ENCODE measurements around the gene PIGS.

The PIGS gene

GRCh38 chr17:28528327-28529012, 42.9 kb downstream of the PIGS start:
- no peak overlapping the region for H3K4me3 ChIP-seq (ENCODE audit: low read depth, low read length)
- no peak for DNase-seq (ENCODE audit: low read depth)
- no peak for TF ChIP-seq CTCF (conservative IDR thresholded peaks at IDR 0.05; ENCODE audit: low read depth, low read length)

- no peak for DNase-seq (ENCODE audit: low read depth)
- no peak for TF ChIP-seq CTCF (conservative IDR thresholded peaks at IDR 0.05; ENCODE audit: low read depth, low read length)
Observed at GRCh38 chr17:28527859-28528258, 43.5 kb downstream of the PIGS start.

GRCh38 chr17:28527181-28527681, 44.1 kb downstream of the PIGS start:
- no peak for DNase-seq (ENCODE audit: low read depth)
- TF ChIP-seq CTCF (conservative IDR thresholded peaks at IDR 0.05; ENCODE audit: low read depth, low read length), result no peak
- no peak overlapping the region for H3K4me3 ChIP-seq (ENCODE audit: low read depth, low read length)

More at GRCh38 chr17:28527859-28528258, 43.5 kb downstream of the PIGS start:
- no peak overlapping the region for H3K4me3 ChIP-seq (ENCODE audit: low read depth, low read length)

DNA sequence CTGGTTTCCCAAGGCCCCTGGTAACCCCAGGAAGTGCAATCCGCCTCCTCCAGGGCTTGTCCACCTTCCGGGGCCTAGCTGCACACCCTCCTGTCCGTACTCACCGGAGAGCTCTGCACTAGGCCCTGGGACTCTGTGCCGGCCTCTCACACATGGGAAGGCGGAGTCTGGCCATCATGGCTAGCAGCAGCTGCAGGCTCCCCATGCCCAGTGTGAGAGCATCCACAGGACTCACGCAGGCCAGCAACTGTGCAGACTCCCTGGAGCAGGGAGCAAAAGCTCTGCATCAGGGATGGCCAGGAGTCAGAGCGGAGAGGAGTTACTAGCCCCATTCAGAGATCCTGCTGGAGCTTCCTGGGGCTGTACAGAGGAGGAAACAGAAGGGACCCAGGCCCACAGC, 44.9 kb downstream of the PIGS start:
- H3K4me3 ChIP-seq (ENCODE audit: low read depth, low read length), result no peak overlapping the region
- DNase-seq (ENCODE audit: low read depth), result no peak
- no peak for TF ChIP-seq CTCF (conservative IDR thresholded peaks at IDR 0.05; ENCODE audit: low read depth, low read length)

GRCh38 chr17:28524476-28525424, 46.6 kb downstream of the PIGS start:
- H3K4me3 ChIP-seq (ENCODE audit: low read depth, low read length), result no peak overlapping the region
- TF ChIP-seq CTCF (conservative IDR thresholded peaks at IDR 0.05; ENCODE audit: low read depth, low read length), result no peak
- peak; percentile 72 for DNase-seq (ENCODE audit: low read depth)

- DNase-seq (ENCODE audit: low read depth), result no peak
- no peak overlapping the region for H3K4me3 ChIP-seq (ENCODE audit: low read depth, low read length)
- TF ChIP-seq CTCF (conservative IDR thresholded peaks at IDR 0.05; ENCODE audit: low read depth, low read length), result no peak
Observed at GRCh38 chr17:28523876-28524275, 47.4 kb downstream of the PIGS start.
